GM12864 (cell line): Measurements from ENCODE around the gene RPL29.

Source experiments
- DNase-seq: peaks from one replicate; pipeline ENCODE4 v3.0.0-alpha.2; 2011; ENCODE audit warnings: low read depth
- H3K4me3 ChIP-seq: 2 replicates; pipeline ENCODE4 v1.5.1; 2011; ENCODE audit warnings: mild to moderate bottlenecking, low read depth, low read length, control low read depth
- CTCF ChIP-seq: IDR thresholded peaks from 2 replicates; pipeline ENCODE4 v1.5.1; 2011; ENCODE audit warnings: low read depth, mild to moderate bottlenecking, moderate library complexity, low read length, control low read depth, inconsistent platforms; ENCODE audit errors: missing control alignments

RPL29 gene

DNA sequence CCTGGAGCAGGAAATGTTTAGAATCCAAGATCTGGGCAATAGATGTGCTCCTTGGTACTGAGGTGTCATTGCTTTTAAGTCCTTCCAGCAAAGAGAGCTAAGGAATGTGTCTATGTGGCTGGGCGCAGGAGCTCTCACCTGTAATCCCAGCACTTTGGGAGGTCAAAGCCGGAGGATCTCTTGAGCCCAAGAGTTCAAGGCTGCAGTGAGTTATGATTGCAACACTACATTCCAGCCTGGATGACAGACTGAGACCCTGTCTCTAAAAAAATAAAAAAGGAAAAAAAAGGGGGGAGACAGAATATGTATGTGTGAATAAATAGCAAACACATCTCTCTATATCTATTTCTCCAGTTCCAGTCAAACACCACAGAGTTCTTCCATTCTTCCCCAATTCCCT, 44.8 kb downstream of the RPL29 start:
- H3K4me3 ChIP-seq, result no peak overlapping the region
- no peak for DNase-seq
- TF ChIP-seq CTCF, result no peak

DNA sequence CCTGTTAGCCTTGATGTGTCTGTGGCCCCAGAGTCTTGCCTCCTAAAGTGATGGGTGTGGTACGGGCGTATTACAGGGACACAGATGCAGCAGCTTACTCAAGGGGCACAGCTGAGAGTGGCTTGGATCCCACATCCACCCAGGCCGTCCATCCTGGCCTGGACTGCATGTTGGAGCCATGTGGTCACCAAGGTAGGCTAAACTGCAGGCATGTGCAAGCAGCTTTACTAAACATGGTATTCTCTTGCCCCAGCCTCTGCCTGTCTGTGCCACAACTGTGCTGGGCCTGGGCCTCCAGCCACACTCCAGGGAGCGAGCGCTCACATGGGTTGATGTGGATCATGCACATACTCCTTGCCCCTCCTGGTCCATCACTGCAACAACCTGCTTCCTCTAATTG, 46.6 kb downstream of the RPL29 start:
- H3K4me3 ChIP-seq, result no peak overlapping the region
- no peak for DNase-seq
- no peak for TF ChIP-seq CTCF

GRCh38 chr3:51948016-51948580, 47.6 kb downstream of the RPL29 start:
- no peak for DNase-seq
- H3K4me3 ChIP-seq, result no peak overlapping the region
- no peak for TF ChIP-seq CTCF

GRCh38 chr3:51947215-51947900, 48.3 kb downstream of the RPL29 start:
- TF ChIP-seq CTCF, result no peak
- H3K4me3 ChIP-seq, result no peak overlapping the region
- DNase-seq, result no peak

DNA sequence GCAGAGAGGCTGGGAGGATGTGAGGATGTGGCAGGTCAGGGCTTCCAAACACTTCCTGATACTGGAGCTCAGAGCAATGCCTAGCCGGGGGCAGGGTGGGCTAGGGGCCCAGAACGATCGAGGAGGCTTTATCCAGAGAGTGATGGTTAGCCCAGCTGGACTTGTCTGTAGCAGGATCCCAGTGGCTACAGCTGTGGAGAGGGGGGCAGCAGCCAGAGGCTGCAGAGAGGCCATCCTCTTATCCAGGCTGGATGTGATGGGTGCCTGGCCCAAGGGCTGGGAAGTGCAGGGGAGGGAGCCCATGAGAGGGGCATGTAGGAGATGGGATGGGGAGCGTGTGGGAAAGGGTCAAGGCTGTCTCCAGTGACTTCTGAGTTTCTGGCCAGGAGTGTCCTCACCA, 48.9 kb downstream of the RPL29 start:
- H3K4me3 ChIP-seq, result no peak overlapping the region
- no peak for TF ChIP-seq CTCF
- no peak for DNase-seq

GRCh38 chr3:51945926-51946705, 49.6 kb downstream of the RPL29 start:
- H3K4me3 ChIP-seq, result no peak overlapping the region
- no peak for DNase-seq
- no peak for TF ChIP-seq CTCF
